Tibial artery (tissue), 4 donors: Measurements from ENCODE around the gene MTHFD2L.

ENCODE experiments used
- DNase-seq, 2 donors: peaks; one replicate each; pipeline ENCODE4 v3.0.0-alpha.2; 2019
- H3K27ac ChIP-seq, 2 donors: fragments of 200-600 bp; sonication (generic) in 1 of 2; 1 replicate in 1 of 2; 2 replicates in 1 of 2; pipeline ENCODE4 v1.5.1; 2018 to 2019; ENCODE audit warnings: mild to moderate bottlenecking in 1 of 2
- H3K27me3 ChIP-seq, 2 donors: fragments of 200-600 bp; sonication (generic) in 1 of 2; one replicate each; pipeline versions ENCODE4 v1.5.1 to v1.6.0; 2016 to 2019
- H3K36me3 ChIP-seq, 3 donors: fragments of 200-600 bp; sonication (generic) in 2 of 3; one replicate each; pipeline ENCODE4 v1.5.1; 2016 to 2019; ENCODE audit warnings: mild to moderate bottlenecking in 2 of 3
- H3K4me1 ChIP-seq, 4 donors: fragments of 200-600 bp; sonication (generic) in 2 of 4; 1 replicate in 3 of 4; 2 replicates in 1 of 4; pipeline ENCODE4 v1.5.1; 2016 to 2019
- H3K4me3 ChIP-seq, 2 donors: fragments of 200-600 bp; sonication (generic) in 1 of 2; 1 replicate in 1 of 2; 2 replicates in 1 of 2; pipeline ENCODE4 v1.5.1; 2018 to 2019; ENCODE audit warnings: mild to moderate bottlenecking in 2 of 2
- H3K9me3 ChIP-seq, 3 donors: fragments of 200-600 bp; sonication (generic) in 1 of 3; one replicate each; pipeline ENCODE4 v1.5.1; 2016 to 2019
- CTCF ChIP-seq, 2 experiments: fragments of 200-600 bp in 1 of 2; fragments of 450-650 bp in 1 of 2; IDR thresholded peaks; one replicate each; pipeline ENCODE4 v1.5.1; 2017 to 2019; ENCODE audit warnings: antibody characterized with exemption in 2 of 2, mild to moderate bottlenecking in 1 of 2, moderate library complexity in 1 of 2
- intact Hi-C: fragments of 100-400 bp; cut with DNase I; formaldehyde crosslinking; loops from one replicate; pipeline ENCODE4 v1.15.0; 2023; ENCODE audit warnings: low total_unique reads

MTHFD2L gene

GRCh38 chr4:74268643-74269042 lies 110.7 kb downstream of the MTHFD2L start:
- Histone ChIP-seq H3K4me1 (no peaks in the 10 kb centered on the region), H3K27ac (no peak overlapping the region), H3K9me3 (no peaks in the 10 kb centered on the region), H3K27me3 (no peaks in the 10 kb centered on the region), H3K36me3 (no peaks in the 10 kb centered on the region), H3K4me3 (no peak overlapping the region)
- no peak for DNase-seq
- intact Hi-C loops, result no loop called here
- TF ChIP-seq CTCF (IDR thresholded peaks at IDR 0.05), result no peak

DNA sequence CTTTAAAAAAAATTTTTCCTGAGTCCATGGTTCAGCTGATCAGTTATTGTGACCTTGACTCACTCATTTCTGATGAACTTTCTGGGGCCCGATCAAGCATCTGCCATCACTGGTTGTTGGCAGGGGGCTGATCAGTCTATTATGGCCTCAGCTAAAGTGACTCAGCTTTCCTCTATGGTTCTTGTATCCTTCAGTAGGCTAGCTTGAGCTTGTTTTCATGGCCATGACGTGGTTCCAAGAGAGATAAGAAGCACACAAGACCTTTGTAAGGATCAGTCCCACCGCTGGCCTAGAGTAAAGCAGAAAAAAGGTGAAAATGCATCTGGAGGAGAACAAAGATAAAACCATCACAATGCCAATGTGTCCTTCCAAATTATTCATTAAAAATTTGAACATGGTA lies 120.6 kb downstream of the MTHFD2L start:
- Histone ChIP-seq H3K9me3 (no peaks in the 10 kb centered on the region), H3K27me3 (no peaks in the 10 kb centered on the region), H3K4me3 (no peak overlapping the region), H3K36me3 (no peaks in the 10 kb centered on the region), H3K27ac (no peak overlapping the region), H3K4me1 (no peaks in the 10 kb centered on the region)
- TF ChIP-seq CTCF (IDR thresholded peaks at IDR 0.05), result no peak
- no peak for DNase-seq
- intact Hi-C loops, result no loop called here

DNA sequence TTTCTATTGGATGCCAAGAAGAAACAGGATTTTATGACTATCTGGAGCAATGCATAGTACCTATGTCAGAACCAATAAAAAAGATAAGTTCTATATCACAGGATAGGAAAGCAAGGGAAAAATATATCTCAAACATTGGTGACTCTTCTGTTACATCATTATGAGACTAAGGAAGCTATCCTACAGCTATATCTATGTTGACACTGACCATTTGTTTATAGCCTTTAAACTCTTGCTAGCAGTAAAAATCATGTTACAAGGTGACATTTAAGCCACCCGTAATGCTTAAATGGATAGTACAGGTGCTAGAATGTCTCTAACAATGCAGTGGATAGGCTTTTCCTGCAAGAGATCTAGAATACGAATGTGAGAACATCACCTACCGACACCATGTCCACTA lies 121.8 kb downstream of the MTHFD2L start:
- intact Hi-C loops, result no loop called here

GRCh38 chr4:74282926-74283325 lies 125.0 kb downstream of the MTHFD2L start:
- Histone ChIP-seq H3K4me1 (no peaks in the 10 kb centered on the region), H3K27ac (no peak overlapping the region)

More for the DNA sequence above, 121.8 kb downstream of the MTHFD2L start:
- Histone ChIP-seq H3K9me3 (no peaks in the 10 kb centered on the region), H3K27ac (no peak overlapping the region), H3K4me3 (no peak overlapping the region), H3K4me1 (no peaks in the 10 kb centered on the region), H3K27me3 (no peaks in the 10 kb centered on the region), H3K36me3 (no peaks in the 10 kb centered on the region)
- TF ChIP-seq CTCF (IDR thresholded peaks at IDR 0.05), result no peak
- no peak for DNase-seq

DNA sequence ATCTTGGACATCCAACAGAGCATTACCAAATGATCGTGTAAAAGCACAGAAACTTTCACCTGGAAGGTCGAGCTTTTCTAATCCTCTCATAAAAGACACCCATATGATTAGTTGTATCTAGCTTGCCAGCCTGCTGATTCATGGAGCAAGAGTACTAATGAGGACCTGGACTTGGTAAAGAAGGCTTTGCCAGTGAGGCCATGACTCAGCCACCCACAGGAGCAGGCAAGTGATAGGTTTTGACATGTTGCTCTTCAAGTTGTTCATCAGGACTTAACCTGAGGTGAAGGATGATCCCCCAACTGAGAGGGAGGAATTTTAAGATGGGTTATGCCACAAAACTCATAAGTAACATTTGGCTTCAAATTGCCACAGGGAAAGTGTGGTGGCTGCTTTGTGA lies 125.7 kb downstream of the MTHFD2L start:
- Histone ChIP-seq H3K4me1 (no peaks in the 10 kb centered on the region), H3K9me3 (no peaks in the 10 kb centered on the region), H3K4me3 (no peak overlapping the region), H3K27me3 (no peaks in the 10 kb centered on the region), H3K27ac (no peak overlapping the region), H3K36me3 (no peaks in the 10 kb centered on the region)
- no peak for DNase-seq
- intact Hi-C loops, result no loop called here
- no peak for TF ChIP-seq CTCF (IDR thresholded peaks at IDR 0.05)

More at GRCh38 chr4:74282926-74283325, 125.0 kb downstream of the MTHFD2L start:
- no peak for TF ChIP-seq CTCF (IDR thresholded peaks at IDR 0.05)
- intact Hi-C loops, result no loop called here
- no peak overlapping the region for H3K4me3 ChIP-seq
- H3K9me3 ChIP-seq, result no peaks in the 10 kb centered on the region
- H3K36me3 ChIP-seq, result no peaks in the 10 kb centered on the region
- no peak for DNase-seq
- no peaks in the 10 kb centered on the region for H3K27me3 ChIP-seq

DNA sequence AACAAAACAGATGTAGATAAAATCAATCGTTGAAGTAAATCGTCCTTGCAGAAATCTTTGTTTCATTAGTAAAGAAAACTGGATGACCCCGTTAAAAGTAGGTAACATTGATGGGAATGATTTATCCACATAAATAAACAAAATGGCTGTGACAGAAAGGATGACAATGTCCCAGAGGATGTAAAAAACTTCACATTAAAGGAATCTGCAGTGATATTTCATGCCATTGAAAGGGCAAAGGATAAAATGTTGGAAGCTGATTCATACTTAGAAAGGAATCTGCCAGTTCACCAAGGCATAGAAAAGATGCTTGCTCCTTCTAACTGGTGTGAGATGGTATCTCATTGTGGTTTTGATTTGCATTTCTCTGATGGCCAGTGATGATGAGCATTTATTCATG lies 126.1 kb downstream of the MTHFD2L start:
- Histone ChIP-seq H3K27me3 (no peaks in the 10 kb centered on the region), H3K36me3 (no peaks in the 10 kb centered on the region), H3K9me3 (no peaks in the 10 kb centered on the region), H3K4me1 (no peaks in the 10 kb centered on the region), H3K4me3 (no peak overlapping the region), H3K27ac (no peak overlapping the region)
- no peak for DNase-seq
- intact Hi-C loops, result no loop called here
- no peak for TF ChIP-seq CTCF (IDR thresholded peaks at IDR 0.05)
